8988T (cell line): ENCODE data around the gene AARSD1.
"Not testable (repeated sequence)": the region's sequence is repeated elsewhere in the genome, so short reads cannot be mapped to it uniquely, and the experiment has no call there.

Source experiments
- DNase-seq: peaks from one replicate; pipeline ENCODE4 v3.0.0; 2011

Gene AARSD1

GRCh38 chr17:42980274-42980765 is 16.1 kb upstream of the AARSD1 start, which contains the start of gene RUNDC1:
TSS of gene RUNDC1 (plus strand) at chr17:42980565. CDS start at chr17:42980577, 12 bp downstream.
- DNase-seq: peak; percentile 79

- peak; percentile 45 for DNase-seq
Measured at GRCh38 chr17:42979511-42980273, 15.4 kb upstream of the AARSD1 start, which contains the start of gene PTGES3L. TSS of gene PTGES3L (minus strand) at chr17:42980080. CDS start at chr17:42980053, 27 bp downstream.

- not testable (repeated sequence) for DNase-seq
Measured at GRCh38 chr17:42975701-42976100, 11.4 kb upstream of the AARSD1 start.

- DNase-seq: no peak
Measured at GRCh38 chr17:42975265-42975664, 11.0 kb upstream of the AARSD1 start.

- not testable (repeated sequence) for DNase-seq
Measured at GRCh38 chr17:42973323-42973722, 9.1 kb upstream of the AARSD1 start.

- no peak for DNase-seq
Measured at GRCh38 chr17:42971589-42971988, 7.3 kb upstream of the AARSD1 start.

GRCh38 chr17:42969001-42969581 is 4.8 kb upstream of the AARSD1 start:
- no peak for DNase-seq

- no peak for DNase-seq
Measured at GRCh38 chr17:42967925-42968324, 3.7 kb upstream of the AARSD1 start.

GRCh38 chr17:42953669-42954068 is 10.6 kb downstream of the AARSD1 start:
- DNase-seq: no peak

GRCh38 chr17:42950044-42950783 is 14.0 kb downstream of the AARSD1 start:
- no peak for DNase-seq

GRCh38 chr17:42946812-42947211 is 17.4 kb downstream of the AARSD1 start:
- no peak for DNase-seq

- no peak for DNase-seq
Measured at GRCh38 chr17:42944211-42944610, 20.0 kb downstream of the AARSD1 start.

- DNase-seq: peak; percentile 43
Measured at GRCh38 chr17:42937712-42938596, 26.3 kb downstream of the AARSD1 start.

GRCh38 chr17:42929497-42929844 is 34.8 kb downstream of the AARSD1 start:
- DNase-seq: no peak

- DNase-seq: peak; percentile 54
Measured at GRCh38 chr17:42928714-42929496, 35.3 kb downstream of the AARSD1 start.

GRCh38 chr17:42924891-42925290 is 39.4 kb downstream of the AARSD1 start:
- DNase-seq: no peak

- DNase-seq: not testable (repeated sequence)
Measured at GRCh38 chr17:42923472-42923871, 40.8 kb downstream of the AARSD1 start.

GRCh38 chr17:42922294-42922693 is 42.0 kb downstream of the AARSD1 start:
- no peak for DNase-seq

- DNase-seq: no peak
Measured at GRCh38 chr17:42920922-42921321, 43.3 kb downstream of the AARSD1 start.

- no peak for DNase-seq
Measured at GRCh38 chr17:42920106-42920900, 44.0 kb downstream of the AARSD1 start.
